Suprapubic skin (tissue), 4 donors: ENCODE results near the gene SIGLEC14. TPM values are rescaled to one million over a fixed set of nuclear protein-coding genes. Genes with fewer than 3 reads are reported as not detected.
A peak's percentile ranks its signal among the peaks of the same experiment; 100 is the strongest.

ENCODE experiments used
- DNase-seq, 2 donors: peaks; one replicate each; pipeline ENCODE4 v3.0.0-alpha.2; 2019; ENCODE audit warnings: low spot score in 2 of 2
- H3K27ac ChIP-seq: fragments of 200-600 bp; sonication (generic); one replicate; pipeline ENCODE4 v1.5.1; 2019
- H3K27me3 ChIP-seq: fragments of 200-600 bp; sonication (generic); one replicate; pipeline ENCODE4 v1.5.1; 2019
- H3K36me3 ChIP-seq: fragments of 200-600 bp; sonication (generic); one replicate; pipeline ENCODE4 v1.5.1; 2019
- H3K4me1 ChIP-seq: fragments of 200-600 bp; sonication (generic); one replicate; pipeline ENCODE4 v1.5.1; 2019
- H3K4me3 ChIP-seq: fragments of 200-600 bp; sonication (generic); one replicate; pipeline ENCODE4 v1.5.1; 2019; ENCODE audit warnings: mild to moderate bottlenecking
- H3K9me3 ChIP-seq: fragments of 200-600 bp; sonication (generic); one replicate; pipeline ENCODE4 v1.5.1; 2019
- CTCF ChIP-seq, 2 donors: fragments of 200-600 bp in 1 of 2; fragments of 450-650 bp in 1 of 2; sonication (generic) in 1 of 2; IDR thresholded peaks; one replicate each; pipeline ENCODE4 v1.5.1; 2016 to 2019; ENCODE audit warnings: antibody characterized with exemption in 2 of 2, mild to moderate bottlenecking in 1 of 2, moderate library complexity in 1 of 2
- EP300 ChIP-seq: sonication (generic); formaldehyde crosslinking; IDR thresholded peaks from one replicate; pipeline ENCODE4 v1.6.1; 2017; ENCODE audit warnings: antibody characterized with exemption
- POLR2A ChIP-seq, 2 donors: fragments of 450-650 bp; IDR thresholded peaks; one replicate each; pipeline ENCODE4 v1.6.1; 2017; ENCODE audit warnings: antibody characterized with exemption in 2 of 2, mild to moderate bottlenecking in 2 of 2, moderate library complexity in 2 of 2
- POLR2AphosphoS5 ChIP-seq, 3 donors: sonication (generic); formaldehyde crosslinking; IDR thresholded peaks; one replicate each; pipeline ENCODE4 v1.6.1; 2017; ENCODE audit warnings: antibody characterized with exemption in 3 of 3
- WGBS: methylation state at CpG from one replicate; pipeline ENCODE4 v1.1.5; 2018; 5-methylcytosine and 5-hydroxymethylcytosine counted together
- total RNA-seq, 4 donors: library from RNA; depleted of rRNA; stranded (reverse); fragments of >200 nt; gene quantifications; one replicate each; pipeline ENCODE4 v1.1.0, GENCODE V29; 2016

Gene SIGLEC14
- total RNA-seq, 4 donors from 2014 or later: 0.30 to 0.72 (median 0.36) TPM; not detected in 1

GRCh38 chr19:51664131-51664530, 17.5 kb upstream of the SIGLEC14 start:
- no peaks in the 10 kb centered on the region for H3K4me1 ChIP-seq
- H3K27me3 ChIP-seq: peaks cover 32% of the 10 kb centered on the region
- TF ChIP-seq CTCF (IDR thresholded peaks at IDR 0.05): no peak
- TF ChIP-seq POLR2AphosphoS5 (IDR thresholded peaks at IDR 0.05): no peak
- no peak for TF ChIP-seq POLR2A (IDR thresholded peaks at IDR 0.05)
- no peak for TF ChIP-seq EP300
- no peak overlapping the region for H3K4me3 ChIP-seq
- DNase-seq: no peak
- no peaks in the 10 kb centered on the region for H3K36me3 ChIP-seq
- no peaks in the 10 kb centered on the region for H3K9me3 ChIP-seq
- H3K27ac ChIP-seq: no peak overlapping the region
- WGBS: 7% methylated on average over 1 of the region's 1 CpG

GRCh38 chr19:51663650-51664049, 17.0 kb upstream of the SIGLEC14 start:
- no peaks in the 10 kb centered on the region for H3K36me3 ChIP-seq
- H3K9me3 ChIP-seq: no peaks in the 10 kb centered on the region
- no peak overlapping the region for H3K4me3 ChIP-seq
- 60% methylated on average over 3 of the region's 3 CpGs for WGBS
- TF ChIP-seq EP300 (no peak), CTCF (IDR thresholded peaks at IDR 0.05) (no peak), POLR2AphosphoS5 (IDR thresholded peaks at IDR 0.05) (no peak), POLR2A (IDR thresholded peaks at IDR 0.05) (no peak)
- no peak overlapping the region for H3K27ac ChIP-seq
- no peak for DNase-seq
- H3K27me3 ChIP-seq: peaks cover 32% of the 10 kb centered on the region
- H3K4me1 ChIP-seq: no peaks in the 10 kb centered on the region

GRCh38 chr19:51660975-51661600, 14.5 kb upstream of the SIGLEC14 start:
- TF ChIP-seq CTCF (IDR thresholded peaks at IDR 0.05) (peak in 1 of 2 donors; percentile 38), POLR2AphosphoS5 (IDR thresholded peaks at IDR 0.05) (no peak)
- H3K27ac ChIP-seq: no peak overlapping the region
- no peaks in the 10 kb centered on the region for H3K36me3 ChIP-seq
- no peaks in the 10 kb centered on the region for H3K9me3 ChIP-seq
- H3K4me3 ChIP-seq: no peak overlapping the region
- H3K4me1 ChIP-seq: peaks cover 4% of the 10 kb centered on the region
- H3K27me3 ChIP-seq: peaks cover 27% of the 10 kb centered on the region
- 11% methylated on average over 10 of the region's 10 CpGs for WGBS
- DNase-seq: no peak

GRCh38 chr19:51654783-51655182, 8.2 kb upstream of the SIGLEC14 start:
- no peak overlapping the region for H3K4me3 ChIP-seq
- H3K36me3 ChIP-seq: no peaks in the 10 kb centered on the region
- peaks cover 4% of the 10 kb centered on the region for H3K4me1 ChIP-seq
- H3K27me3 ChIP-seq: peaks cover 12% of the 10 kb centered on the region
- H3K27ac ChIP-seq: no peak overlapping the region
- H3K9me3 ChIP-seq: no peaks in the 10 kb centered on the region
- 47% methylated on average over 4 of the region's 4 CpGs for whole genome bisulfite sequencing
- no peak for DNase-seq
- TF ChIP-seq POLR2AphosphoS5 (IDR thresholded peaks at IDR 0.05): no peak
- TF ChIP-seq CTCF (IDR thresholded peaks at IDR 0.05): no peak
- TF ChIP-seq EP300: no peak
- no peak for TF ChIP-seq POLR2A (IDR thresholded peaks at IDR 0.05)

- Histone ChIP-seq H3K9me3 (no peaks in the 10 kb centered on the region), H3K27ac (no peak overlapping the region), H3K4me3 (no peak overlapping the region), H3K27me3 (peaks cover 15% of the 10 kb centered on the region), H3K36me3 (no peaks in the 10 kb centered on the region), H3K4me1 (peaks cover 4% of the 10 kb centered on the region)
- WGBS: 36% methylated on average over 2 of the region's 2 CpGs
- no peak for TF ChIP-seq POLR2AphosphoS5 (IDR thresholded peaks at IDR 0.05)
- TF ChIP-seq CTCF (IDR thresholded peaks at IDR 0.05): no peak
- no peak for TF ChIP-seq POLR2A (IDR thresholded peaks at IDR 0.05)
- no peak for TF ChIP-seq EP300
- no peak for DNase-seq
Measured at GRCh38 chr19:51653162-51653561, 6.5 kb upstream of the SIGLEC14 start.
